ENCODE measurements around the gene THAP4.
"Not testable (repeated sequence)": the region's sequence is repeated elsewhere in the genome, so short reads cannot be mapped to it uniquely, and the experiment has no call there.

THAP4 gene

GRCh38 chr2:241665731-241666440 lies 28.9 kb upstream of the THAP4 start:
- peak in 32 of 58 donors; percentile 6 to 78 (median 32) for DNase-seq

- not testable (repeated sequence) for DNase-seq
Observed at GRCh38 chr2:241662731-241663130, 25.8 kb upstream of the THAP4 start.

- no peak for DNase-seq
Observed at GRCh38 chr2:241660593-241661213, 23.7 kb upstream of the THAP4 start.

- DNase-seq = peak in 45 of 58 donors; percentile 10 to 78 (median 47)
Observed at GRCh38 chr2:241659150-241659739, 22.3 kb upstream of the THAP4 start.

GRCh38 chr2:241658296-241658695 lies 21.3 kb upstream of the THAP4 start:
- no peak for DNase-seq

DNA sequence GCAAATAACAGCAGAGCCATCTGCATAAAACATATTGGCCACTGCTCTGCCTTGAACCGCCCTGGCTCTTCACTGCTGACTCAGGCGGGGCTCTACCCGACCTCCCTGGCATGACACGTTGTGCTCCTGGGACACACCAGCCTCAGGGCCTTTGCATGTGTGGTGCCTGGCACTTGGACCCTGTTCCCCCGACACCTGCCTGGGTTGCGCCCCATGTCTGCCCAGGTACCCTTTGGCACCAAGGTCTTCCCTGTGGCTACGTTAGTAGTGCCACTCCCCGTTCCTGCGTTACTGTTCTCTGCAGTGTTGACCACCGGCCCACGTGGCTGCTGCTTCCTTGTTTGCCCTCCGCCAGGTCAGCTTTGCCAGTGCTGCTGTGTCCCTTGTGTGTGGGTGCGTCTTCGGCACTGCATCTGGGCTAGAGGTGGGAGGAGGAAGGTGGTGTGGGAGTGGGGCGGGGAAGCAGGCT lies 20.9 kb upstream of the THAP4 start:
- DNase-seq = no peak

DNA sequence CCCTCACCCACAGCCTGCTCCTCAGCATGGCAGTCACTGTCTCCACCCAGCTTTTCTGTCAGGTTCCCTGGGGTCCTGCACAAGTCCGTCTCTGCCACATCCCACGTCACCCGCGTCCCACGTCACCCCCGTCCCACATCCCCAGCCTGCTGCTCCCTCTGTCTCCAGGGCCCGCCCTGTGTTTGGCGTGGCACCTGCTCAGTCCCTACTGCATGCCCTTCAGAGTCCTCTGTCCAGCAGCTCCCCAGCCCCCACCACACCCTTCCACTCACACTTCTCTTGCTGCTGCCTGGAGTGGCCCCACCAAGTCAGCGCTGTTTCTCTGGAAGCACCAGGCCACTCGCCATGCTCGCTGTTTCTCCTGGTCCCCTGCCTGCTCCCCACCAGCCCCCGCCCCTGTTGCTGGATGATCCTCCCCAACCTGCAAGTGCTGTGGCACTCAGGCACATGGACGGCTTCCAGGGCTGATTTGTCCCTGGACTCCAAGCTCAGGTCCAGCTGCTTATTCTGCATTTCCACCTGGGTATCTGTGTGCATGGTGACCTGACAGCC lies 19.3 kb upstream of the THAP4 start:
- DNase-seq = no peak

DNA sequence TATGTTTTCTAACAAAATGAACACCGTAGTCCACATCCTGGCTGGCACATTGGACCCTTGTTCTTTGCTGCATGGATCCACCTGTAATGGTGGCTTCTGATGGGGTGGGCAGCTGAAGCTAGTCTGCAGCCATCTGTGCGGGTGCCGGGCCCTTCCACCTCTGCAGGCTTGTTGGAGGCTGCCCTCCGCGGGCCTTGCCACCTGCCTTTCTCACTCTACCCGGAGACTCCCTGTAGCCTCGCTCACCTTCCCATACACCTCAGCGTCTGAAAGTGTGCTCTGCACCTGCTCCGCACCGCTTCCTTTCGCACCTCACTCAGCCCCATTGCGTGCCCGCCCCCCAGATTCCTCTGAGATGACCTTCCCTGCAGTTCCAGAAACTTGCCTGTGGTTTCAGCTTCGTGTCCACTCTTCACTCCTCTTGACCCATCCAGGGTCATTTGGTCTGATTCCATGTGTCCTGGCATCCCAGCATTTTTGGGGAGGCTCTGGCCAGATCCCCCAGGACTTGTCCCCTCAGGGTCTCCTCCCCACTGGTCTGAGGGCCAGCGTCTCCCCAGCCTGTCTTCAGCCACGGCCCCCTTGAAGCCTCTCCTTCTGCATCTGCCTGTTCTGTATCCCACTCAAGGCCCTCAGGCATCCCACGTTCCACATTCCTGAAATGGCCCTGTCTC lies 18.7 kb upstream of the THAP4 start:
- DNase-seq = no peak

DNA sequence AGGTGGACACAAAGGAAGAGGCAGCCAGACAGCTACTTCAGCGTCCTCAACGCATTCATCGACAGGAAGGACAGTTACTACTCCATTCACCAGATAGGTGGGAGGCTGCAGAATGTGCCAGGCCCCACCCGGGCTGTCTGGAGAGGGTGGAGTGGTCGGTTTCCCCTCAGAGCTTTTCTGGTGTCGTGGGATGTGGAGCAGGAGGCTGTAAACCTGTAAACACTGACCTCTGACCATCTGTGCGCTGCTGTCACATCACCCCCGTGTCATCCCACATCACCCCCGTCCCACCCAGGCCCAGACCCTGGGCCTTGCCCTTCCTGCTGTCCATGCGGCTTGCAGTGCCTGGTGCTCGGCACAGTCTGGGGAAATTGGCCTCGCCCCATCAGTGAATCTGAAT lies 17.6 kb upstream of the THAP4 start:
- DNase-seq = no peak

GRCh38 chr2:241653210-241653750 lies 16.3 kb upstream of the THAP4 start:
- DNase-seq = no peak

GRCh38 chr2:241652722-241653121 lies 15.8 kb upstream of the THAP4 start:
- DNase-seq = no peak

- no peak for DNase-seq
Observed at GRCh38 chr2:241652142-241652541, 15.2 kb upstream of the THAP4 start.

DNA sequence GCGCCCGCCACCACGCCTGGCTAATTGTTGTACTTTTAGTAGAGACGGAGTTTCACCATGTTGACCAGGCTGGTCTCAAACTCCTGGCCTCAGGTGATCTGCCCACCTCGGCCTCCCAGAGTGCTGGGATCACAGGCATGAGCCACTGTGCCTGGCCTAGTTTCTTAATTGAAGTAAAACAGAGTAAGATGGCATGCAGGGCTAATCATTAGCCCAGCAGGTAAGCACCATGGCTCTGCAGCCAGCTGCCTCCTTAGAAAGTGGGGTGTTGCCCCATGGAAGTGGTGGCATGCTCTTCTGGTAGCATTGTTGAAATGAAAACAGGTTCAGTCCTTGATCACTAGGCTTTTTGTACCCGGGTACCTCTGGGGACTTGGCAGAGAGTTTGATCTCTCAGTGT lies 13.0 kb upstream of the THAP4 start:
- DNase-seq = no peak

DNA sequence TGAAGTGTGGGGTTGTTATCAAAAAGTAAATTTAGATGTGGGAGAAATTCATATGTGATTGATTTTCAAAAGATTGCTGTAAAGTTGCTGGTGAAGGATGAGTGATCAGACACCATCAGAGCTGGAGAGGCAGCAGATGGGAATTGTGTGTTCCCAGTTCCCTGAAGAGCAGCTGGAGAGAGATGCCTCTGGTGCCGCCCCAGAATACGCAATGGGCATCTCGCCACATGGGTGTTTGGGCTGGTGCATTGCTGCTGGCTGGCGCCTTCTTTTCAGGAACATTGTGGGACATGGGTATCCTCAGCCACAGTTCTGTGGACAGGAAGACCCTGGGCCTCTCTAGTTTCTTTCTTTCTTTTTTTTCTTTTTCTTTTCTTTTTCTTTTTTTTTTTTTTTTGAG lies 12.4 kb upstream of the THAP4 start:
- DNase-seq = peak in 32 of 58 donors; percentile 6 to 71 (median 24)

DNA sequence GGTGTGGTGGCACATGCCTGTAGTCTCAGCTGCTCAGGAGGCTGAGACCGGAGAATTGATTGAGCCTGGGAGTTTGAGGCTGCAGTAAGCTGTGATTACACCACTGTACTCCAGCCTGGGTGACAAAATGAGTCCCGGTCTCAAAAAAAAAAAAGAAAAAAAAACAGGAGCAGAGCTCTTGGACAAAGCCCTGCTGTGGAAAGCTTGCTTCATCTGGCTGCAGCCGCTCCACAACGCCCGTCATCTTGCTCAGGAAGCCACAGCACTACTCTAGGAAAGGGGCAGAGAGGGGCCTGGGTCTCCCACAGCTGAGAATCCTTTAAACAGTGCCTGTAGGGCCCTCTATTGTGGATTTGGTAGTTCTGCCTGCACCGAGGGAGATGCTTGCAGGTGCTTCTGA lies 11.5 kb upstream of the THAP4 start:
- no peak for DNase-seq

- DNase-seq = no peak
Observed at GRCh38 chr2:241645915-241646645, 9.1 kb upstream of the THAP4 start.

DNA sequence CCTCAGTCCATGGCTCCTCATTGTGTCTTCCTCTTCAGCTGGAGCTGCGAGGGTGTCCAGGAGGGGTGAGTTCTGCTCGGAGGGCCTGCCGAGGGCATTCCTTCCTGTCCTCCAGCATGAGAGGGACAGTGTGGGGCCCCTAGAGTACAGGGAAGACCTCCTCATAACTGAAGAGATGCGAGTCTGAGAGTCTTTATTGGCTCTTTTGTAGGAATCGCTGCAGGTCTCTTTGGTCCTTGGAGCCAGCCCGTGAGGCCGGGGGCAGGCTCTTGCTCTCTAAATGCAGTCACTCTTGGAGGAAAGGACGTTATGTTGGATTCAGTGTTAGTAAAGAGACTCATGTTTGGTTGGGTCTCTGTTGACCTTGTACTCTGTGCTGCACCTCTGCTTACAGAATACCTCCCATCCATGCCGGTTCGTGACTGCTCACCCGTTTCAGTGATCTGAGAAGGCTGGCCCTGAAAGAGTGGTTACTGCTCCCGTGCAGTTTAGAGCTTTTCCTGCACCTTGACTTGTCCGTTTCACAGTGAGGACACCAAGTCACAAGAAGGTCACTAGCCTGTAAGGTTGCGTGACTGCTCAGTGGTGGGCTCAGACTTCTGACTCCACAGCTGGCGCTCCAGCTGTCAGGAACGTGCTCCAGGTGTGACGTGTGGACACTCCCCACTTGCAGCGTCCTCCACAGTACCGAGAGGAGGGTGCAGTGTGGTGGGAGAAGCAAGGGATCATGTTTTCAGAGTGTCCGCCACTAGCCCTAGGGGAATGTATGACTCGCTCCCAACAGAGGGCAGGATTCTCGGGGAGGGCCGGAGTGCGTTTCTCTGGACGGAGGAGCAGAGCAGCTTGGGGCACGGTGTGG lies 8.3 kb upstream of the THAP4 start:
- DNase-seq = no peak

DNA sequence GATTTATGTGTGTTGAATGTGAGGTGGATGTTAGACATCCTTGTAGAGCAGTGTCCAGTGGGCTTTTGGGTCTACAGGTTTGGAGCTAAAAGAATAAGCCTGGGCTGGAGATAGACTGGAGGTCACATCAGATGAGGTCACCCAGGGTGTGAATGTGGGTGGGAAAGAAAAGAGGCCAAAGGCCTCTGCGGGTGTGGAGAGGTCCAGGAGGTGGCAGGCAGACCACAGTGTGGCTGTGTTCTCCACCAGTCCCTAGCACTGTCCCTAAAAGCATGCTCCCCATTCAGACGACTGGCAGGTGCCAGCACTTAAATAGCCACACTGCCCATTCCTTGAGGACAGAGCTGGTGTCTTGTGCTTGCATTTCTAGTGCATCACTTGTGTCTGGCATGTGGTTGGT lies 4.7 kb upstream of the THAP4 start:
- DNase-seq = no peak

DNA sequence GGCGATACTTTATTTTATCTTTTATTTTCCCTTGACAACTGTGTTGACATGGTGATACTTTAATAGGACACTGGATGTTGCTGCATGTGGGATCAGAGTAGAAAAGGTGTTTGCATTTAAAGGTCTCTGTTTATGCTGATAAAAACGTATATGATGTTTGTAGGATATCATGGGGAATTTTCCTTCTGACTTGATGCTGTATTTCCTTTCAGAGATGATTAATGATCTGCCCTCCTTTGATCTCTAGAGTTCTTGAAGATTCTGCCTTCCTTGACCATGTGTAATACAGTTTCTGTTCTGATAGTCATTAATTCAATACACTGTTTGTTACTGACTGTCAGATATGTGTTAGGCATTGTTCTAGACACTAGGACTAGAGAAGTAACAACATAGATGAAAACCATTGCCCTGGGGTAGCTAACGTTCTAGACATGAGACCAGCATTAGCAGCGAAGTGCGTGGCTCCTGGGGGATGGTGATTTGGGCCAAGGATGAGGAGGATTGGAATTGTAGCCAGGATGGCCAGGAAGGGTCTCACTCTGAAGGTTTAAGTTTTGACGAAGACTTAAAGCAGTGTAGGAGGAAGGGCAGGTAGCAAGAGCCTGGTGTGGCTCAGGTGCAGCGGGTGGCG lies 3.3 kb upstream of the THAP4 start:
- DNase-seq = no peak
